C4-2B (cell line): ENCODE results near the gene SERP2.

Experiments used
- CTCF ChIP-seq: fragments of 450-650 bp; conservative IDR thresholded peaks from 2 replicates; pipeline ENCODE4 v1.5.1; 2017; ENCODE audit warnings: mild to moderate bottlenecking
- ZFX ChIP-seq: fragments of 450-650 bp; IDR thresholded peaks from 2 replicates; pipeline ENCODE4 v1.6.1; 2017

- no peak for TF ChIP-seq CTCF
- no peak for TF ChIP-seq ZFX
Measured at GRCh38 chr13:44415815-44416214, 42.2 kb downstream of the SERP2 start.
